GM21786 (cell line): ENCODE data around the gene ACBD6.

ENCODE experiments used
- ATAC-seq: cut with Tn5 transposase; IDR thresholded peaks from one replicate; pipeline ENCODE4 v1.9.1; 2021; ENCODE audit not compliant: unreplicated experiment

The ACBD6 gene

GRCh38 chr1:180277476-180278193 is 224.7 kb downstream of the ACBD6 start:
- ATAC-seq = no peak

- ATAC-seq = no peak
Observed at GRCh38 chr1:180275726-180276125, 226.7 kb downstream of the ACBD6 start.

- ATAC-seq = no peak
Observed at GRCh38 chr1:180274221-180274620, 228.2 kb downstream of the ACBD6 start.

- ATAC-seq = no peak
Observed at GRCh38 chr1:180273066-180273465, 229.3 kb downstream of the ACBD6 start.

- ATAC-seq = no peak
Observed at GRCh38 chr1:180272395-180272794, 230.0 kb downstream of the ACBD6 start.

- ATAC-seq = no peak
Observed at GRCh38 chr1:180271272-180272255, 230.8 kb downstream of the ACBD6 start.

- ATAC-seq = no peak
Observed at GRCh38 chr1:180270530-180271271, 231.7 kb downstream of the ACBD6 start.

- no peak for ATAC-seq
Observed at GRCh38 chr1:180269645-180270529, 232.5 kb downstream of the ACBD6 start.

- ATAC-seq = no peak
Observed at GRCh38 chr1:180268556-180269075, 233.8 kb downstream of the ACBD6 start.

GRCh38 chr1:180267761-180268555 is 234.4 kb downstream of the ACBD6 start:
- no peak for ATAC-seq

- ATAC-seq = no peak
Observed at GRCh38 chr1:180267211-180267561, 235.2 kb downstream of the ACBD6 start.

- no peak for ATAC-seq
Observed at GRCh38 chr1:180266275-180267210, 235.8 kb downstream of the ACBD6 start.

GRCh38 chr1:180265871-180266270 is 236.5 kb downstream of the ACBD6 start:
- no peak for ATAC-seq

- ATAC-seq = no peak
Observed at GRCh38 chr1:180265201-180265600, 237.2 kb downstream of the ACBD6 start.

- ATAC-seq = no peak
Observed at GRCh38 chr1:180264595-180264994, 237.8 kb downstream of the ACBD6 start.

GRCh38 chr1:180262628-180263488 is 239.5 kb downstream of the ACBD6 start:
- ATAC-seq = no peak

- no peak for ATAC-seq
Observed at GRCh38 chr1:180261524-180262155, 240.7 kb downstream of the ACBD6 start.
